ENCODE data around the gene LILRB5.

DNA sequence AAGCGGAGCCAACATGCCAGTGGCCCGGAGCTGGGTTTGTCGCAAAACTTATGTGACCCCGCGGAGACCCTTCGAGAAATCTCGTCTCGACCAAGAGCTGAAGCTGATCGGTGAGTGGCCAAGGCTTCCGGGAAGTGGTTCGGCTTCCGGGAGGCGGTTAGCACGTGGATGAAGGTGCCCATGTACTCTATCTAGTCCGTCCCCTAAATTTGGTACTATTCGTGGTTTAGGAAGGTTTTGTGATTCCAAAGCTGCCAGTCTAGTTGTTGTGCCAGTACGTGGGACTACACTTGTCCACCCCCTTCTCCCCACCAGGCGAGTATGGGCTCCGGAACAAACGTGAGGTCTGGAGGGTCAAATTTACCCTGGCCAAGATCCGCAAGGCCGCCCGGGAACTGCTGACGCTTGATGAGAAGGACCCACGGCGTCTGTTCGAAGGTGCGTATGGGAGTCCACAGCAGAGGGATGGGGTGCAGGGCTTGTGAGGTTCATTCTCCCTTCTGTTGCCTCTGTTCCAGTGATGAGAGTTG, 55.8 kb downstream of the LILRB5 start:
- TF ChIP-seq POLR2AphosphoS5 (IDR thresholded peaks at IDR 0.05; ENCODE audit: insufficient read depth in 1 of 2, low read depth in 1 of 2) (no peak), CTCF (IDR thresholded peaks at IDR 0.05) (no peak), POLR2A (IDR thresholded peaks at IDR 0.05) (no peak)
